HG03060 (cell line): Measurements from ENCODE around the gene HOXB9.

Experiments
- ATAC-seq: cut with Tn5 transposase; IDR thresholded peaks from one replicate; pipeline ENCODE4 v1.9.1; 2021; ENCODE audit warnings: low read depth, moderate number of reproducible peaks; ENCODE audit not compliant: unreplicated experiment

Gene HOXB9

GRCh38 chr17:48571826-48572417 lies 54.2 kb downstream of the HOXB9 start:
- no peak for ATAC-seq
